GM19395 (cell line): Measurements from ENCODE around the gene JTB.

ENCODE experiments used
- ATAC-seq: cut with Tn5 transposase; IDR thresholded peaks from one replicate; pipeline ENCODE4 v1.9.1; 2021; ENCODE audit warnings: mild to moderate bottlenecking, moderate library complexity; ENCODE audit not compliant: unreplicated experiment

The JTB gene

GRCh38 chr1:153956997-153957715 lies 20.3 kb downstream of the JTB start:
- ATAC-seq: no peak

GRCh38 chr1:153954826-153955225 lies 22.6 kb downstream of the JTB start:
- no peak for ATAC-seq

GRCh38 chr1:153953859-153954365 lies 23.6 kb downstream of the JTB start:
- no peak for ATAC-seq

- no peak for ATAC-seq
Observed at GRCh38 chr1:153951801-153952200, 25.7 kb downstream of the JTB start.

GRCh38 chr1:153951183-153951582 lies 26.3 kb downstream of the JTB start:
- ATAC-seq: no peak

- peak; percentile 62 for ATAC-seq
Observed at GRCh38 chr1:153946622-153947241, 30.7 kb downstream of the JTB start, which contains the start of gene DENND4B. Gene DENND4B (minus strand): TSS chr1:153946718. CDS start chr1:153944374, 2,344 bp downstream.

GRCh38 chr1:153945795-153946621 lies 31.5 kb downstream of the JTB start:
- ATAC-seq: peak; percentile 71

GRCh38 chr1:153945131-153945794 lies 32.2 kb downstream of the JTB start:
- ATAC-seq: peak; percentile 40

- no peak for ATAC-seq
Observed at GRCh38 chr1:153944827-153945117, 32.7 kb downstream of the JTB start.

GRCh38 chr1:153944005-153944826 lies 33.3 kb downstream of the JTB start:
- ATAC-seq: no peak

GRCh38 chr1:153942766-153943549 lies 34.5 kb downstream of the JTB start:
- ATAC-seq: no peak

GRCh38 chr1:153941826-153942725 lies 35.4 kb downstream of the JTB start:
- ATAC-seq: no peak

GRCh38 chr1:153940756-153941155 lies 36.7 kb downstream of the JTB start:
- ATAC-seq: no peak

- ATAC-seq: no peak
Observed at GRCh38 chr1:153939476-153939875, 38.0 kb downstream of the JTB start.

GRCh38 chr1:153938996-153939395 lies 38.5 kb downstream of the JTB start:
- ATAC-seq: no peak

- ATAC-seq: no peak
Observed at GRCh38 chr1:153937331-153937730, 40.1 kb downstream of the JTB start.

GRCh38 chr1:153936011-153936802 lies 41.3 kb downstream of the JTB start:
- no peak for ATAC-seq

GRCh38 chr1:153934746-153935145 lies 42.7 kb downstream of the JTB start:
- no peak for ATAC-seq
